WTC11 (cell line): ENCODE results near the gene ZNF3. TPM values are rescaled to one million over a fixed set of nuclear protein-coding genes. Genes with fewer than 3 reads are reported as not detected.
A peak's percentile ranks its signal among the peaks of the same experiment; 100 is the strongest.

Experiments used
- ATAC-seq: fragments of 200-7000 bp; cut with Tn5 transposase; 2 replicates; pipeline ENCODE4 v1.10.0; 2021; ENCODE audit warnings: mild to moderate bottlenecking, moderate library complexity
- CTCF ChIA-PET: fragments of 300-600 bp; sonication (Branson Sonifier 250); formaldehyde crosslinking; loops from one replicate; lab custom pipeline; 2021; ENCODE audit warnings: antibody characterized with exemption; lab: Charles Lee
- POLR2A ChIA-PET: fragments of 350-600 bp; sonication (Branson Sonifier 250); formaldehyde crosslinking; loops from one replicate; lab custom pipeline; 2021; ENCODE audit warnings: antibody characterized with exemption; lab: Charles Lee
- DNase-seq: peaks from one replicate; pipeline ENCODE4 v3.0.0; 2021; ENCODE audit warnings: low spot score
- H3K27ac Mint-ChIP-seq: 2 replicates; pipeline ENCODE4 v1.8.0; 2021; ENCODE audit warnings: mixed read lengths
- H3K27me3 Mint-ChIP-seq: 2 replicates; pipeline ENCODE4 v1.8.0; 2021; ENCODE audit warnings: low read depth, mild to moderate bottlenecking, moderate library complexity, mixed read lengths
- H3K36me3 Mint-ChIP-seq: 2 replicates; pipeline ENCODE4 v1.8.0; 2021; ENCODE audit warnings: mixed read lengths
- H3K4me1 Mint-ChIP-seq: 2 replicates; pipeline ENCODE4 v1.8.0; 2022; ENCODE audit warnings: mixed read lengths
- H3K4me3 Mint-ChIP-seq: 2 replicates; pipeline ENCODE4 v1.8.0; 2021; ENCODE audit warnings: mild to moderate bottlenecking, moderate library complexity, mixed read lengths
- H3K9me3 Mint-ChIP-seq: 2 replicates; pipeline ENCODE4 v1.8.0; 2021; ENCODE audit warnings: mixed read lengths
- CREM ChIP-seq: sonication (generic); formaldehyde crosslinking; IDR thresholded peaks from 2 replicates; pipeline ENCODE4 v1.8.1; 2022; ENCODE audit warnings: mild to moderate bottlenecking, missing genetic modification reagents, moderate library complexity
- EMX1 ChIP-seq: fragments of 250-450 bp; sonication (Bioruptor Pico); IDR thresholded peaks from 2 replicates; pipeline ENCODE4 v1.8.0; 2021; ENCODE audit warnings: mild to moderate bottlenecking
- FOXP1 ChIP-seq: sonication (generic); formaldehyde crosslinking; IDR thresholded peaks from 2 replicates; pipeline ENCODE4 v1.8.0; 2022; ENCODE audit warnings: missing genetic modification reagents, mild to moderate bottlenecking, moderate library complexity, borderline replicate concordance
- GTF2I ChIP-seq: fragments of 250-450 bp; sonication (Bioruptor Pico); conservative IDR thresholded peaks from 2 replicates; pipeline ENCODE4 v1.4.0; 2021; ENCODE audit warnings: mild to moderate bottlenecking
- NR1H2 ChIP-seq: sonication (generic); formaldehyde crosslinking; IDR thresholded peaks from 2 replicates; pipeline ENCODE4 v1.9.0; 2021; ENCODE audit warnings: mild to moderate bottlenecking, moderate library complexity, missing genetic modification reagents
- NR3C1 ChIP-seq: sonication (generic); formaldehyde crosslinking; conservative IDR thresholded peaks from 2 replicates; pipeline ENCODE4 v1.8.1; 2023; ENCODE audit warnings: low read depth, mild to moderate bottlenecking, missing genetic modification reagents
- ZNF121 ChIP-seq: sonication (generic); formaldehyde crosslinking; IDR thresholded peaks from 2 replicates; pipeline ENCODE4 v1.8.0; 2023; ENCODE audit warnings: missing genetic modification reagents
- ZNF263 ChIP-seq: sonication (generic); formaldehyde crosslinking; IDR thresholded peaks from 2 replicates; pipeline ENCODE4 v1.8.1; 2022; ENCODE audit warnings: low read depth, mild to moderate bottlenecking, moderate library complexity, missing genetic modification reagents
- total RNA-seq: library from RNA; stranded (reverse); gene quantifications from 3 replicates; pipeline ENCODE4 v1.2.3, GENCODE V29; 2021
- TF ChIP-seq, protein P1 (sequence below): sonication (generic); formaldehyde crosslinking; IDR thresholded peaks from 2 replicates; pipeline ENCODE4 v1.8.0; 2022; ENCODE audit warnings: missing genetic modification reagents
- TF ChIP-seq, protein P2 (sequence below): sonication (generic); formaldehyde crosslinking; IDR thresholded peaks from 2 replicates; pipeline ENCODE4 v1.8.0; 2023; ENCODE audit warnings: missing genetic modification reagents, mild to moderate bottlenecking, borderline replicate concordance
- TF ChIP-seq, protein P3 (sequence below): sonication (generic); formaldehyde crosslinking; IDR thresholded peaks from 2 replicates; pipeline ENCODE4 v1.8.1; 2022; ENCODE audit warnings: low read depth, missing genetic modification reagents, borderline replicate concordance

The ZNF3 gene
- total RNA-seq, 1 experiment from 2014 or later, result 48.3 TPM

DNA sequence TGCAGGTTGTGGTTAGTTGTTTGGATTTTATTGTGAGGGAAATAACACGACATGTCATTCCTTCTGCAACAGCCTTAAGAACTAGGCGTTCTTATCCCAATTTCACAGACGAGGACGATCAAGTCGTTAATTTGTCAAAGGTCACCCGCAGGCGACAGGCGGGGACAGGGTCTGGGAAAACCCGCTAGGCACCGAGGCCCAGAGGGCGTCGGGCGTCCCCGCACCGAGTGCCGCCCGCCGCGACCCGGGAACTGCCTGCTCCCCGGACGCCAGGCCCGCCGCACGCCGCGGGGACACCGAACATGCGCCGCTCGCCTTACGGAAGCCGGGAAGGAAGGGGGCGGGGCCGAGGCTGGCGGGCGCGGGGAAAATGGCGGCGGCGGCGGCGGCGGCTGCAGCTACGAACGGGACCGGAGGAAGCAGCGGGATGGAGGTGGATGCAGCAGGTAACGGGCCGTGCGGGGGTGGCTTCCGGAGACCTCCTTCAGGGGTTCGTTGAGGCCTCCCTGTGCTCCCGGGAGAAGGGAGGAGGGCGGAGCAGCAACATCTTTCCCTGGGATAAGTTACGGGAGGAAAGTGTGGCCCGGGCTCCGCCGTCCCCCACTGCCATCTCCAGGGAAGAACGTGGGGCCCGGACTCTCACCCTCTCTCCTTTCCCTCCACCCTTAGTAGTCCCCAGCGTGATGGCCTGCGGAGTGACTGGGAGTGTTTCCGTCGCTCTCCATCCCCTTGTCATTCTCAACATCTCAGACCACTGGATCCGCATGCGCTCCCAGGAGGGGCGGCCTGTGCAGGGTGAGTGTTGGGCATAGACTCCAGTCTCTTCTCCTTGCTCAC is 7.3 kb upstream of the ZNF3 start, which contains the start of gene COPS6 (continued):
- TF ChIP-seq, protein P1, sequence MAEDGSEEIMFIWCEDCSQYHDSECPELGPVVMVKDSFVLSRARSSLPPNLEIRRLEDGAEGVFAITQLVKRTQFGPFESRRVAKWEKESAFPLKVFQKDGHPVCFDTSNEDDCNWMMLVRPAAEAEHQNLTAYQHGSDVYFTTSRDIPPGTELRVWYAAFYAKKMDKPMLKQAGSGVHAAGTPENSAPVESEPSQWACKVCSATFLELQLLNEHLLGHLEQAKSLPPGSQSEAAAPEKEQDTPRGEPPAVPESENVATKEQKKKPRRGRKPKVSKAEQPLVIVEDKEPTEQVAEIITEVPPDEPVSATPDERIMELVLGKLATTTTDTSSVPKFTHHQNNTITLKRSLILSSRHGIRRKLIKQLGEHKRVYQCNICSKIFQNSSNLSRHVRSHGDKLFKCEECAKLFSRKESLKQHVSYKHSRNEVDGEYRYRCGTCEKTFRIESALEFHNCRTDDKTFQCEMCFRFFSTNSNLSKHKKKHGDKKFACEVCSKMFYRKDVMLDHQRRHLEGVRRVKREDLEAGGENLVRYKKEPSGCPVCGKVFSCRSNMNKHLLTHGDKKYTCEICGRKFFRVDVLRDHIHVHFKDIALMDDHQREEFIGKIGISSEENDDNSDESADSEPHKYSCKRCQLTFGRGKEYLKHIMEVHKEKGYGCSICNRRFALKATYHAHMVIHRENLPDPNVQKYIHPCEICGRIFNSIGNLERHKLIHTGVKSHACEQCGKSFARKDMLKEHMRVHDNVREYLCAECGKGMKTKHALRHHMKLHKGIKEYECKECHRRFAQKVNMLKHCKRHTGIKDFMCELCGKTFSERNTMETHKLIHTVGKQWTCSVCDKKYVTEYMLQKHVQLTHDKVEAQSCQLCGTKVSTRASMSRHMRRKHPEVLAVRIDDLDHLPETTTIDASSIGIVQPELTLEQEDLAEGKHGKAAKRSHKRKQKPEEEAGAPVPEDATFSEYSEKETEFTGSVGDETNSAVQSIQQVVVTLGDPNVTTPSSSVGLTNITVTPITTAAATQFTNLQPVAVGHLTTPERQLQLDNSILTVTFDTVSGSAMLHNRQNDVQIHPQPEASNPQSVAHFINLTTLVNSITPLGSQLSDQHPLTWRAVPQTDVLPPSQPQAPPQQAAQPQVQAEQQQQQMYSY (CRISPR knock-in tag), result peak; percentile 57

DNA sequence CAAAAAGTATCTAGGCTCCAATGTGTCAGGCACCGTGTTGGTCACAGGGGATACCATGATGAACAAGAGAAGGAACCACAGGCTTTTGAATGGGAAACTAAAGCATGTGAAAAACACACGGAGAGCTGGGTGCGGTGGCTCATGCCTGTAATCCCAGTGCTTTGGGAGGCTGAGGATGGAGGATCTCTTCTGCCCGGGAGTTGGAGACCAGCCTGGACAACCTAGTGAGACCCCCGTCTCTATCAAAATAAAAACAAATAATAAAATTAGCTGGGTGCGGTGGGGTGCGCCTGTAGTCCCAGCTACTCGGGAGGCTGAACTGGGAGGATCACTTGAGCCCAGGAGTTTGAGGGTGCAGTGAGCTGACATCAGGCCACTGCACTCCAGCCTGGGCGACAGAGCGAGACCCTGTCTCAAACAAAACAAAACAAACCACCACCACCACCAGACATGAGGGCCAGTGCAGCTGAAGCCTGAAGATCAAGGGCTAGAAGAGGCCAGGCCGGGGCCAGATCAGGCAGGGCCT is 6.6 kb upstream of the ZNF3 start:
- Mint-ChIP-seq H3K27me3 (no peaks in the 10 kb centered on the region; the same call in 1 of the 2 replicates), H3K9me3 (no peaks in the 10 kb centered on the region), H3K27ac (peak overlapping the region; percentile 92), H3K4me3 (peak overlapping the region; percentile 93), H3K4me1 (peaks cover 15% of the 10 kb centered on the region), H3K36me3 (peaks cover 29% of the 10 kb centered on the region)
- TF ChIP-seq, protein P2, sequence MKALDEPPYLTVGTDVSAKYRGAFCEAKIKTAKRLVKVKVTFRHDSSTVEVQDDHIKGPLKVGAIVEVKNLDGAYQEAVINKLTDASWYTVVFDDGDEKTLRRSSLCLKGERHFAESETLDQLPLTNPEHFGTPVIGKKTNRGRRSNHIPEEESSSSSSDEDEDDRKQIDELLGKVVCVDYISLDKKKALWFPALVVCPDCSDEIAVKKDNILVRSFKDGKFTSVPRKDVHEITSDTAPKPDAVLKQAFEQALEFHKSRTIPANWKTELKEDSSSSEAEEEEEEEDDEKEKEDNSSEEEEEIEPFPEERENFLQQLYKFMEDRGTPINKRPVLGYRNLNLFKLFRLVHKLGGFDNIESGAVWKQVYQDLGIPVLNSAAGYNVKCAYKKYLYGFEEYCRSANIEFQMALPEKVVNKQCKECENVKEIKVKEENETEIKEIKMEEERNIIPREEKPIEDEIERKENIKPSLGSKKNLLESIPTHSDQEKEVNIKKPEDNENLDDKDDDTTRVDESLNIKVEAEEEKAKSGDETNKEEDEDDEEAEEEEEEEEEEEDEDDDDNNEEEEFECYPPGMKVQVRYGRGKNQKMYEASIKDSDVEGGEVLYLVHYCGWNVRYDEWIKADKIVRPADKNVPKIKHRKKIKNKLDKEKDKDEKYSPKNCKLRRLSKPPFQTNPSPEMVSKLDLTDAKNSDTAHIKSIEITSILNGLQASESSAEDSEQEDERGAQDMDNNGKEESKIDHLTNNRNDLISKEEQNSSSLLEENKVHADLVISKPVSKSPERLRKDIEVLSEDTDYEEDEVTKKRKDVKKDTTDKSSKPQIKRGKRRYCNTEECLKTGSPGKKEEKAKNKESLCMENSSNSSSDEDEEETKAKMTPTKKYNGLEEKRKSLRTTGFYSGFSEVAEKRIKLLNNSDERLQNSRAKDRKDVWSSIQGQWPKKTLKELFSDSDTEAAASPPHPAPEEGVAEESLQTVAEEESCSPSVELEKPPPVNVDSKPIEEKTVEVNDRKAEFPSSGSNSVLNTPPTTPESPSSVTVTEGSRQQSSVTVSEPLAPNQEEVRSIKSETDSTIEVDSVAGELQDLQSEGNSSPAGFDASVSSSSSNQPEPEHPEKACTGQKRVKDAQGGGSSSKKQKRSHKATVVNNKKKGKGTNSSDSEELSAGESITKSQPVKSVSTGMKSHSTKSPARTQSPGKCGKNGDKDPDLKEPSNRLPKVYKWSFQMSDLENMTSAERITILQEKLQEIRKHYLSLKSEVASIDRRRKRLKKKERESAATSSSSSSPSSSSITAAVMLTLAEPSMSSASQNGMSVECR (CRISPR knock-in tag), result no peak
- TF ChIP-seq NR1H2 (CRISPR knock-in tag) (no peak), NR3C1 (CRISPR knock-in tag) (no peak), ZNF121 (CRISPR knock-in tag) (peak; percentile 92), GTF2I (CRISPR knock-in tag) (0 out of 2 replicates have a peak, but pooled peaks have one; percentile 50), FOXP1 (CRISPR knock-in tag) (no peak), ZNF263 (CRISPR knock-in tag) (no peak), EMX1 (CRISPR knock-in tag) (no peak), CREM (CRISPR knock-in tag) (no peak)
- TF ChIP-seq, protein P3, sequence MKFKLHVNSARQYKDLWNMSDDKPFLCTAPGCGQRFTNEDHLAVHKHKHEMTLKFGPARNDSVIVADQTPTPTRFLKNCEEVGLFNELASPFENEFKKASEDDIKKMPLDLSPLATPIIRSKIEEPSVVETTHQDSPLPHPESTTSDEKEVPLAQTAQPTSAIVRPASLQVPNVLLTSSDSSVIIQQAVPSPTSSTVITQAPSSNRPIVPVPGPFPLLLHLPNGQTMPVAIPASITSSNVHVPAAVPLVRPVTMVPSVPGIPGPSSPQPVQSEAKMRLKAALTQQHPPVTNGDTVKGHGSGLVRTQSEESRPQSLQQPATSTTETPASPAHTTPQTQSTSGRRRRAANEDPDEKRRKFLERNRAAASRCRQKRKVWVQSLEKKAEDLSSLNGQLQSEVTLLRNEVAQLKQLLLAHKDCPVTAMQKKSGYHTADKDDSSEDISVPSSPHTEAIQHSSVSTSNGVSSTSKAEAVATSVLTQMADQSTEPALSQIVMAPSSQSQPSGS (CRISPR knock-in tag), result no peak
- ATAC-seq, result no peak
- no peak for DNase-seq
- ChIA-PET CTCF (interaction anchor here (1.0 to 1.4 kb wide), 2 partner anchors 14 to 44 kb away, joined by 3 read pairs; partner anchors contain the start of gene AP4M1), POLR2A (interaction anchor here (0.7 to 6.2 kb wide), 3 partner anchors 13 to 83 kb away, joined by 3 to 41 read pairs (median 3); partner anchors contain the start of genes AP4M1 and MCM7)
